ENCODE data around the gene ARID3C.
"Not testable (repeated sequence)": the region's sequence is repeated elsewhere in the genome, so short reads cannot be mapped to it uniquely, and the experiment has no call there.

The ARID3C gene

GRCh38 chr9:34646211-34647083 lies 17.6 kb upstream of the ARID3C start, which contains the start of gene GALT:
TSS of gene GALT (plus strand) at chr9:34646675. CDS start at chr9:34646705, 30 bp downstream.
- peak; percentile 86 for DNase-seq (ENCODE audit: low read depth)
- TF ChIP-seq CTCF (IDR thresholded peaks at IDR 0.05; ENCODE audit: insufficient read depth, low read depth, low read length, missing control alignments): peak; percentile 45
- peak within 1 kb of the TSS; percentile 73 for H3K4me3 ChIP-seq (ENCODE audit: low read length)

- no peak for TF ChIP-seq CTCF (IDR thresholded peaks at IDR 0.05; ENCODE audit: insufficient read depth, low read depth, low read length, missing control alignments)
- H3K4me3 ChIP-seq (ENCODE audit: low read length): no peak overlapping the region
- no peak for DNase-seq (ENCODE audit: low read depth)
These were observed 16.0 kb upstream of the ARID3C start for GRCh38 chr9:34644766-34645314.

GRCh38 chr9:34642679-34643078 lies 13.8 kb upstream of the ARID3C start:
- no peak for DNase-seq (ENCODE audit: low read depth)
- no peak overlapping the region for H3K4me3 ChIP-seq (ENCODE audit: low read length)
- TF ChIP-seq CTCF (IDR thresholded peaks at IDR 0.05; ENCODE audit: insufficient read depth, low read depth, low read length, missing control alignments): no peak

GRCh38 chr9:34639322-34639721 lies 10.5 kb upstream of the ARID3C start:
- not testable (repeated sequence) for DNase-seq (ENCODE audit: low read depth); H3K4me3 ChIP-seq (ENCODE audit: low read length)

GRCh38 chr9:34638138-34638445 lies 9.2 kb upstream of the ARID3C start:
- TF ChIP-seq CTCF (IDR thresholded peaks at IDR 0.05; ENCODE audit: insufficient read depth, low read depth, low read length, missing control alignments): no peak
- DNase-seq (ENCODE audit: low read depth): no peak
- peak overlapping the region; percentile 86 for H3K4me3 ChIP-seq (ENCODE audit: low read length)

GRCh38 chr9:34637356-34638137 lies 8.7 kb upstream of the ARID3C start, which contains the start of gene SIGMAR1:
TSS of gene SIGMAR1 (minus strand) at chr9:34637787. CDS start at chr9:34637697, 90 bp downstream.
- H3K4me3 ChIP-seq (ENCODE audit: low read length): peak within 1 kb of the TSS; percentile 86
- no peak for TF ChIP-seq CTCF (IDR thresholded peaks at IDR 0.05; ENCODE audit: insufficient read depth, low read depth, low read length, missing control alignments)
- peak; percentile 94 for DNase-seq (ENCODE audit: low read depth)

GRCh38 chr9:34636791-34637355 lies 8.0 kb upstream of the ARID3C start:
- no peak for TF ChIP-seq CTCF (IDR thresholded peaks at IDR 0.05; ENCODE audit: insufficient read depth, low read depth, low read length, missing control alignments)
- H3K4me3 ChIP-seq (ENCODE audit: low read length): peak overlapping the region; percentile 86
- DNase-seq (ENCODE audit: low read depth): no peak

All from epithelial cell of esophagus (primary cell).